Activated CD8-positive, alpha-beta T cell treated with anti-CD3 and anti-CD28 coated beads for 36 hours (primary cell): ENCODE measurements around the gene THRB. TPM values are rescaled to one million over a fixed set of nuclear protein-coding genes. Genes with fewer than 3 reads are reported as not detected.

Source experiments
- ATAC-seq: fragments of 200-7000 bp; cut with Tn5 transposase; one replicate; pipeline ENCODE4 v1.10.0; 2021; ENCODE audit warnings: mild to moderate bottlenecking, moderate library complexity
- CTCF ChIA-PET: fragments of 350-600 bp; sonication (Branson Sonifier 250); formaldehyde crosslinking; loops from one replicate; lab custom pipeline; 2021; ENCODE audit warnings: antibody characterized with exemption; lab: Charles Lee
- POLR2A ChIA-PET: fragments of 350-600 bp; sonication (Branson Sonifier 250); formaldehyde crosslinking; loops from one replicate; lab custom pipeline; 2021; ENCODE audit warnings: antibody characterized with exemption; lab: Charles Lee
- DNase-seq: peaks from one replicate; pipeline ENCODE4 v3.0.0-alpha.2; 2020
- H3K27ac Mint-ChIP-seq: one replicate; pipeline ENCODE4 v1.8.0; 2021; ENCODE audit warnings: mild to moderate bottlenecking, mixed read lengths
- H3K27me3 Mint-ChIP-seq: one replicate; pipeline ENCODE4 v1.8.0; 2021; ENCODE audit warnings: mixed read lengths
- H3K36me3 Mint-ChIP-seq: one replicate; pipeline ENCODE4 v1.8.0; 2021; ENCODE audit warnings: low read depth, mixed read lengths
- H3K4me1 Mint-ChIP-seq: one replicate; pipeline ENCODE4 v1.8.0; 2021; ENCODE audit warnings: low read depth, mixed read lengths
- H3K4me3 Mint-ChIP-seq: one replicate; pipeline ENCODE4 v1.8.0; 2021; ENCODE audit warnings: mild to moderate bottlenecking, moderate library complexity, mixed read lengths
- H3K9me3 Mint-ChIP-seq: one replicate; pipeline ENCODE4 v1.8.0; 2021; ENCODE audit warnings: mixed read lengths
- intact Hi-C: fragments of 100-400 bp; cut with micrococcal nuclease; formaldehyde crosslinking; loops from one replicate; pipeline ENCODE4 v1.10.0; 2022
- total RNA-seq, 2 experiments: library from RNA; stranded (reverse); gene quantifications; one replicate each; pipeline ENCODE4 v1.2.3, GENCODE V29; 2021
- TF ChIP-seq, protein P1 (sequence below): fragments of 200-600 bp; IDR thresholded peaks from one replicate; pipeline ENCODE4 v1.8.0; 2022; ENCODE audit warnings: antibody characterized with exemption, mild to moderate bottlenecking

THRB gene
- total RNA-seq, 2 experiments from 2014 or later: not detected

GRCh38 chr3:24377218-24377993, 117.2 kb downstream of the THRB start:
- H3K36me3 Mint-ChIP-seq: no peaks in the 10 kb centered on the region
- H3K4me3 Mint-ChIP-seq: no peak overlapping the region
- TF ChIP-seq, protein P1, sequence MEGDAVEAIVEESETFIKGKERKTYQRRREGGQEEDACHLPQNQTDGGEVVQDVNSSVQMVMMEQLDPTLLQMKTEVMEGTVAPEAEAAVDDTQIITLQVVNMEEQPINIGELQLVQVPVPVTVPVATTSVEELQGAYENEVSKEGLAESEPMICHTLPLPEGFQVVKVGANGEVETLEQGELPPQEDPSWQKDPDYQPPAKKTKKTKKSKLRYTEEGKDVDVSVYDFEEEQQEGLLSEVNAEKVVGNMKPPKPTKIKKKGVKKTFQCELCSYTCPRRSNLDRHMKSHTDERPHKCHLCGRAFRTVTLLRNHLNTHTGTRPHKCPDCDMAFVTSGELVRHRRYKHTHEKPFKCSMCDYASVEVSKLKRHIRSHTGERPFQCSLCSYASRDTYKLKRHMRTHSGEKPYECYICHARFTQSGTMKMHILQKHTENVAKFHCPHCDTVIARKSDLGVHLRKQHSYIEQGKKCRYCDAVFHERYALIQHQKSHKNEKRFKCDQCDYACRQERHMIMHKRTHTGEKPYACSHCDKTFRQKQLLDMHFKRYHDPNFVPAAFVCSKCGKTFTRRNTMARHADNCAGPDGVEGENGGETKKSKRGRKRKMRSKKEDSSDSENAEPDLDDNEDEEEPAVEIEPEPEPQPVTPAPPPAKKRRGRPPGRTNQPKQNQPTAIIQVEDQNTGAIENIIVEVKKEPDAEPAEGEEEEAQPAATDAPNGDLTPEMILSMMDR: no peak
- intact Hi-C loops: no loop called here
- DNase-seq (no peak), ATAC-seq (no peak)
- ChIA-PET CTCF (interaction anchor here (0.8 kb wide), 1 partner anchor 303 kb away, joined by 3 read pairs; no protein-coding TSS in a partner anchor), POLR2A (no interaction called here)
- no peaks in the 10 kb centered on the region for H3K4me1 Mint-ChIP-seq
- peaks cover 2% of the 10 kb centered on the region for H3K27me3 Mint-ChIP-seq
- H3K27ac Mint-ChIP-seq: no peak overlapping the region
- H3K9me3 Mint-ChIP-seq: peaks cover 3% of the 10 kb centered on the region

DNA sequence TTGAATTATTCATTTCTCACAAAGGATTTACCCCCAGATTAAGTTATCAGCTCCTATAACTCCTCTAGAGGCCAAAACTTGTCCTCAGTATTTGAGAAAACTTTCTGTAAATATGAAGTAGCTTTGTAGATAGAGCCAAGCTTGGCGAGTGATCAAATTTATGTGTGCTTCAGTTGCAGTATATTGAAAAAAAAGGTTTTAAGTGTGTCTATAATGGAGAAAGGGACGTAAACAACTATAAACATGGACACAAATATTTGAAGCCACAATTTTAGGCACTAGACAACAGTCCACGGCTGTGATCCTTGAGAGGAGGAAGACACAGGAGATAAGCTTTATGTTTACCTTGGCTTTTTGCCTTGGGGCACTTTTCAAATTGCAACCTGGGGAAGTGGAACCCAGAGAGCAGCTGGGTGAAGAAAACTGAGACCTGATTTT, 118.7 kb downstream of the THRB start:
- POLR2A ChIA-PET: no interaction called here
- no peaks in the 10 kb centered on the region for H3K4me1 Mint-ChIP-seq
- intact Hi-C loops: no loop called here
- no peak for ATAC-seq
- CTCF ChIA-PET: no interaction called here
- H3K36me3 Mint-ChIP-seq: no peaks in the 10 kb centered on the region
- H3K9me3 Mint-ChIP-seq: peaks cover 3% of the 10 kb centered on the region
- peaks cover 2% of the 10 kb centered on the region for H3K27me3 Mint-ChIP-seq
- no peak overlapping the region for H3K27ac Mint-ChIP-seq
- TF ChIP-seq, protein P1: no peak
- no peak overlapping the region for H3K4me3 Mint-ChIP-seq
- no peak for DNase-seq

DNA sequence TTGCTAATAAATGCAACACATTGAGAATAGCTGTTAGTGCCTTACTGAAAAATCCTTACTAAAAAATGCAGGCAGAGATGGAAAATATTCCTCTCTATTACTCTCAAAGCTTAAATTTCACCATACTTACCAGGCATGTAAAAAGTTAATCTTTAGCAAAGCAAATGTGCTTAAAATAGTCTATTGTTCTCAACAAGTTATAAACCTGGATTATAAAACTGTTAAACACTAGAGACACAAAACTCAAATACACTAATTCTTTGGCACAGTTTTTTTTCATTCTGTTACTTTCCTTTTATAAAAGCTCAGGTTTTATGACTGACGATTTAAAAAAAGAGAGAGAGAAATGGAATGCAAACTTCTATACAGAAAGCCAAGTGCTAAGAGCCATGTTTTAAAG, 119.8 kb downstream of the THRB start:
- no peak overlapping the region for H3K4me3 Mint-ChIP-seq
- intact Hi-C loops: no loop called here
- no peak for ATAC-seq
- no peaks in the 10 kb centered on the region for H3K27me3 Mint-ChIP-seq
- CTCF ChIA-PET: no interaction called here
- no peaks in the 10 kb centered on the region for H3K36me3 Mint-ChIP-seq
- POLR2A ChIA-PET: no interaction called here
- peaks cover 3% of the 10 kb centered on the region for H3K9me3 Mint-ChIP-seq
- H3K27ac Mint-ChIP-seq: no peak overlapping the region
- TF ChIP-seq, protein P1: no peak
- H3K4me1 Mint-ChIP-seq: no peaks in the 10 kb centered on the region
- no peak for DNase-seq

GRCh38 chr3:24373198-24373959, 121.3 kb downstream of the THRB start:
- H3K27me3 Mint-ChIP-seq: no peaks in the 10 kb centered on the region
- TF ChIP-seq, protein P1: no peak
- CTCF ChIA-PET: no interaction called here
- peaks cover 3% of the 10 kb centered on the region for H3K9me3 Mint-ChIP-seq
- ATAC-seq (no peak), DNase-seq (no peak)
- no peak overlapping the region for H3K27ac Mint-ChIP-seq
- intact Hi-C loops: no loop called here
- POLR2A ChIA-PET: no interaction called here
- H3K4me1 Mint-ChIP-seq: no peaks in the 10 kb centered on the region
- no peak overlapping the region for H3K4me3 Mint-ChIP-seq
- H3K36me3 Mint-ChIP-seq: no peaks in the 10 kb centered on the region
